ENCODE results near the gene CNTN6.
"Not testable (repeated sequence)": the region's sequence is repeated elsewhere in the genome, so short reads cannot be mapped to it uniquely, and the experiment has no call there.

The CNTN6 gene

GRCh38 chr3:1292571-1293071, 199.8 kb downstream of the CNTN6 start:
- no peak for DNase-seq

DNA sequence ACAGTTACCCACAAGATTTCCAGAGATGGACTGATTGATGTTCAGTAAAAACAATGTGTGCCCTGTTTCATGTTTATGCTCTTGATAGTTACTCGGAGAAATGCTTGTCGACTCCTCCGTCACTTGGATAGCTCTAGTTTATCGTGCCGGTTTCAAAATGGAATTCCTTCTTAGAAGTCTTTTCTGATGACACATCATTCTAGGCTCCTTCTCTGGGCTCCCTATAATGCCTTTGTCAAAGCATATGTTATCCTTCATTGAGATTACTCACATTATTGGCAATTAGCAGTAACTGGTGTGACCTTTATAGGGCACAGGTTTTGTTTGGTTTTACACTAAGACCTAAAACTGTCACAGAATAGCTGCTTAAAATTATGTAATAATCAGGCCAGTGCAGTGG, 201.8 kb downstream of the CNTN6 start:
- no peak for DNase-seq

- DNase-seq = no peak
Measured at GRCh38 chr3:1318296-1319005, 225.6 kb downstream of the CNTN6 start.

DNA sequence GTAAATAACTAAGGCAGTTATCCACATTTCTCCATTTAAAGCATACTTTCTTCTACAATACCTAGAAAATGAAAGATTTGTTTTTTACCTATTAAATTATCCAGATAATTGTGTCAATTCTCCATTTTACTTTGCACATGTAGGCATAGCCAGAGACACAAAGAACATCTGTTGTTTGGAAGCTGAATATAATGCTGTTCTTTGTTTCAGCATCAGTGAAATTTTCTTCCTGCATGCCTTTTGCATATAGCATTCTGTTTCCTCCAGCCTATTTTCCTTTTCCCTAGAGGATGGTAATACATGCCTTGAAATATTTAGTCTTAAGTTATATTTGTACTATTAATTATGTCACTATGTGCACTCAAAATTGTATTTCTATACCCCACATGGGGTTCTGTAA, 233.7 kb downstream of the CNTN6 start:
- DNase-seq = no peak

- DNase-seq = no peak
Measured at GRCh38 chr3:1330107-1330506, 237.3 kb downstream of the CNTN6 start.

DNA sequence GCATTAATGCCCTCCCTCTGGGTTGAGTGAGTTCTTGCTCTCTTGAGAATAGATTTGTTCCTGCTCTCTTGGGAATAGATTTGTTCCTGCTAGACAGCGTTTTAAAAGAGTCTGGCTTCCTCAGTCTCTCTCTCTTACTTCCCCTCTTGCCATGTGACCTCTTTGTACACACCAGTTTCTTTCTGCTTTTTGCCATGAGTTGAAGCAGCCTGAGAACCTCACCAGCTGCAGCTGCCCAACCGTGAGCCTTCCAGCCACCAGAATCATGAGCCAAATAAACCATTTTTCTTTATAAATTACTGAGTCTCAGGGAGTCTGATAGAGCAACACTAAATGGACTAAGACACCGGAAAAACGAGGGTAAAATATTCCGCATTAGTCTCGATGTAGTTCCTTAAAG, 253.6 kb downstream of the CNTN6 start:
- no peak for DNase-seq

- DNase-seq = no peak
Measured at GRCh38 chr3:1348547-1348946, 255.7 kb downstream of the CNTN6 start.

DNA sequence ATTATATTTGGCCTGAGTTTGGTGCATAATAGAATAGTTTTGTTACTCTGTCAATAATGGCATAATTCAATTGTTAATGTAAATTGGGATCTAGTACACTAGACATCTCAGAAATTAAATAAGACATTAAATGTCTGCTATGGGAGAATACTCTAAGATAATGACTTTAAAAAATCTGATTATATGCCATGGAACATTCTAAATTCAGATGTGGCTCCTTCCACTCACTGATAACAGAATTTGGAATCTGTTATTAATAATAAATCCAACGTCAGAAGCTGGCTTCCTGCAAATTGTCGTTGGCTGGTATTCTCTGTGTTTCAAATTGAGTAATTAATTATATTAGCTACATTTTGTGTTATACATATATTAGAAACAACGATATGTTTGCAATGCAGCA, 258.1 kb downstream of the CNTN6 start:
- DNase-seq = no peak

DNA sequence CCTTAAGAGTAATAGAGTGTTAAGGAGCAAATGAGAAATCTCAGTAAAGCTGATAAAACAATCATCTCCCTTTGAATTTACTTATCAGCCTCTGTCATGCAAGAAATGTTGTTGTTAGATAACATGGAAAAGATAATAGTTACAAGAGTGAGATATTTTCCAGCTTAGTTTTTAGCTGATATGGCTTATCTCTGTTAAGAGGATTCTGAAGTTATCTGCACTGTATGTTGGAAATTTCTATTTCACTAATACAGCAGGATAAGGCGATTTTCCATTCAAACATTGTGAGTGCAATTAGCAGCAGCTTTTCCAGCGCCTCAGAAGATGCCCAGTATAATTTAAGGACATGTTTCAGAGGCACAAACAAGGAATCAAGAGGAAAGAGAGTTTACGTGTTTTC, 262.9 kb downstream of the CNTN6 start:
- DNase-seq = no peak

- no peak for DNase-seq
Measured at GRCh38 chr3:1356101-1356500, 263.3 kb downstream of the CNTN6 start.

GRCh38 chr3:1365528-1365927, 272.7 kb downstream of the CNTN6 start:
- no peak for DNase-seq

DNA sequence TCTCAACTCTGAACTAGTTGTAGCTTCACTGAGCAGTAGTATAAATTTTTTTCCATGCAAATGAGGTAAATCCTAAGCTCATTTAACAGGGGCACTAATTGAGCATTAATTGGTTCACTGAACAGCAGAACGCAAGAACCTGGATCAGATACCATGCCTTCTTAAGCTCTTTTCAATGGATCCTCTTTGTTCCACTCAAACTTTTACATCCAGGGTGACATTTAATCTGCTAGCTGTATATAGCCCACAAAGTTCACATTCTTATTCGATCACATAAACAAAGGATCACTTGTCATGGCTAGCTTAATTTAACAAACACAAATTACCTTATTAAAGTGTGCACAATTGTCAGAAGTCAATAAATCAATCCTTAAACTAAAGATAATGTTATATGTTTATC, 281.6 kb downstream of the CNTN6 start:
- DNase-seq = no peak

GRCh38 chr3:1375145-1375544, 282.3 kb downstream of the CNTN6 start:
- no peak for DNase-seq

- peak; percentile 43 for DNase-seq
Measured at GRCh38 chr3:1380926-1381646, 288.3 kb downstream of the CNTN6 start.

DNA sequence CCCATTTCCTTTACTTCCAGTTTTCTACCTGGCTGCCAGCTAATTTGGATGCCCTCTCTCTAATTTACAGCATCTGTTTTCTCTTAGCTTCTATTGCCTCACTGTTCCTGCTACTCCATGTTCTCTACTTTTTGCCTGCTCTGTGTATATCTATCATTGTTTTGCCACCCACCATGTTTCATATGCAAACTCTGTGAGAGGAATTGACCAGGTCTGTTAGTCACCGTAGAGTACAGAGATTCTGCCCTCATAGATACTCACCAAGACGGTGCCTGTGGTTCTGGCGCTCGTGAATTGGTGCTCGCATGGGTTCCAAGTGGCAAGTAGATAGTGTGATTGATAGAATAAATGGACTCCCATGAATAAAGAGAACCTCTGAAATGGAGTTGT, 288.8 kb downstream of the CNTN6 start:
- no peak for DNase-seq

DNA sequence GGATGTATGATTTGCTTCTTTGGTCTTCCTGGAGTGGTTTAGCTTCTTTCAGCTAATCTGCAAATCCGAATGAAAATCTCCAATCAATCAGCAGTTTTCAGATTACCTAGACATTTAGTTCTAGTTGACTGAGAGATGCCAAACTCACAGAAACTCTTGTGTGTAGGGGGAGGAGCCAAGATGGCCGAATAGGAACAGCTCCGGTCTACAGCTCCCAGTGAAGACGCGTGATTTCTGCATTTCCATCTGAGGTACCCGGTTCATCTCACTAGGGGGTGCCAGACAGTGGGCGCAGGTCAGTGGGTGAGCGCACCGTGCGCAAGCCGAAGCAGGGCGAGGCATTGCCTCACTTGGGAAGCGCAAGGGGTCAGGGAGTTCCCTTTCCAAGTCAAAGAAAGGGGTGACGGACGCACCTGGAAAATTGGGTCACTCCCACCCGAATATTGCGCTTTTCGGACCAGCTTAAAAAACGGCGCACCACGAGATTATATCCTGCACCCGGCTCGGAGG, 294.6 kb downstream of the CNTN6 start:
- not testable (repeated sequence) for DNase-seq

- no peak for DNase-seq
Measured at GRCh38 chr3:1394188-1394587, 301.4 kb downstream of the CNTN6 start.

DNA sequence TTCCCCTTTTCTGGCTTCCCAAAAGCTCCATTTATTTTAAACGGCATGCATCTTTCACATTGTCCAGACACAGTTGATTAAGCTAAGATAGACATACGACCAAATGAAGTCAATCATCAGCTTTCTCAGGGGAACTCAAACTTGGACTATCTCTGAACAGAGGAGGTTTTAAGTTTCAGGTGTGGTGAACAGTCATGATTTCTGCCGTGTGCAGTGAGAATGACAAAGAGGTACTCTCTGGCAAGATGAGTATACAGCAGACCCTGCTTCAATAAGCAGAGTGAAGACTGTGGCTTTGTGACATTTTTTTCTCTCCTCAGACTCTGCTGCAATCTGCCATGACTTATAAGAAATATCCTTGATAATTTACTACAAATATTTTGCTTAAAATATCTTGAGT, 307.7 kb downstream of the CNTN6 start:
- no peak for DNase-seq

- DNase-seq = no peak
Measured at GRCh38 chr3:1404270-1404962, 311.6 kb downstream of the CNTN6 start.

- DNase-seq = no peak
Measured at GRCh38 chr3:1406250-1406649, 313.4 kb downstream of the CNTN6 start.

- DNase-seq = no peak
Measured at GRCh38 chr3:1421577-1421976, 328.8 kb downstream of the CNTN6 start.

- no peak for DNase-seq
Measured at GRCh38 chr3:1423566-1424089, 330.8 kb downstream of the CNTN6 start.

DNA sequence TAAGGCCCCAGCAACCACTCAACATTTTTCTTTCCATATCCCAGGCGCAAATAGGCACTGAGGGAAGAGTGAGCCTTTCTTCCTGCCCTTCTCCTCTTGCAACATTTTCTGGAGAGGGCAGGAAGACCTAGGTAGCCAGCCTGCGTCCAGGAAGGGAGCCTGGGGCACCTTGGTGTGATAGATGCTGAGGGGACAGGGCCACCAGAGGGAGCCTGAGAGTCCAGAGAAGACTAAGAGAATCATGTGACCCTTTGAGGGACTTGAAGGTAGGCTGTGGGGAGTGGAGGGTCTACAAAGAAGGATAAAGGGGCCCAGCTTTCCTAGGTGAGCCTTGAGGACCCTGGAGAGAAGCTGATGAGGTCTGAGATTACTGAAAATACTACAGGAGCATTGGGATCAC, 346.6 kb downstream of the CNTN6 start:
- peak; percentile 1 for DNase-seq

All from activated CD4-positive, alpha-beta T cell treated with anti-CD3 and anti-CD28 coated beads, Interleukin-10, Interleukin-2, amounts not matched to agents 100 ng/mL and 50 ng/mL, durations not matched to agents 16 hours and 8 hours (primary cell).